Natural killer cell (primary cell): ENCODE results near the gene LEFTY1. TPM values are rescaled to one million over a fixed set of nuclear protein-coding genes. Genes with fewer than 3 reads are reported as not detected.

Source experiments
- ATAC-seq, 3 donors: fragments of 150-1000 bp in 2 of 3; fragments of 200-7000 bp in 1 of 3; cut with Tn5 transposase; 1 replicate in 1 of 3; 2 replicates in 2 of 3; pipeline ENCODE4 v1.10.0; 2021; ENCODE audit warnings: mild to moderate bottlenecking in 2 of 3, moderate library complexity in 2 of 3
- DNase-seq, 2 donors: peaks; one replicate each; pipeline versions ENCODE4 v3.0.0 to v3.0.0-alpha.2; 2013 to 2021; ENCODE audit warnings: mixed read lengths in 1 of 2
- H3K27ac ChIP-seq: one replicate; pipeline ENCODE4 v1.5.1; 2013; ENCODE audit warnings: mild to moderate bottlenecking, low read length
- H3K27me3 ChIP-seq: one replicate; pipeline ENCODE4 v1.6.1; 2013; ENCODE audit warnings: low read length; ENCODE audit not compliant: control insufficient read depth, insufficient read depth
- H3K36me3 ChIP-seq: one replicate; pipeline ENCODE4 v1.6.1; 2013; ENCODE audit warnings: low read length; ENCODE audit not compliant: control insufficient read depth, insufficient read depth
- H3K4me1 ChIP-seq: one replicate; pipeline ENCODE4 v1.6.1; 2013; ENCODE audit warnings: low read length; ENCODE audit not compliant: control insufficient read depth, insufficient read depth
- H3K4me3 ChIP-seq: one replicate; pipeline ENCODE4 v1.5.1; 2013; ENCODE audit warnings: low read length
- H3K9me3 ChIP-seq: one replicate; pipeline ENCODE4 v1.6.1; 2013; ENCODE audit warnings: low read length; ENCODE audit not compliant: control insufficient read depth, insufficient read depth
- H3K27ac Mint-ChIP-seq, 2 donors: one replicate each; pipeline ENCODE4 v1.8.0; 2022; ENCODE audit warnings: mild to moderate bottlenecking in 2 of 2, mixed read lengths in 2 of 2, moderate library complexity in 1 of 2
- H3K27me3 Mint-ChIP-seq, 2 donors: one replicate each; pipeline ENCODE4 v1.8.0; 2022; ENCODE audit warnings: low read depth in 2 of 2, mixed read lengths in 2 of 2
- H3K36me3 Mint-ChIP-seq: one replicate; pipeline ENCODE4 v1.8.0; 2022; ENCODE audit warnings: mixed read lengths
- H3K4me1 Mint-ChIP-seq, 2 donors: one replicate each; pipeline ENCODE4 v1.8.0; 2022; ENCODE audit warnings: mixed read lengths in 2 of 2
- H3K4me3 Mint-ChIP-seq: one replicate; pipeline ENCODE4 v1.8.0; 2022; ENCODE audit warnings: mild to moderate bottlenecking, moderate library complexity, mixed read lengths
- H3K9me3 Mint-ChIP-seq, 2 donors: one replicate each; pipeline ENCODE4 v1.8.0; 2022; ENCODE audit warnings: mixed read lengths in 2 of 2
- CTCF ChIP-seq: fragments of 200-600 bp; IDR thresholded peaks from one replicate; pipeline ENCODE4 v1.8.0; 2022; ENCODE audit warnings: antibody characterized with exemption
- WGBS: methylation state at CpG from one replicate; pipeline ENCODE4 v1.1.7; 2013; ENCODE audit warnings: missing lambda C conversion rate; ENCODE audit not compliant: insufficient coverage; 5-methylcytosine and 5-hydroxymethylcytosine counted together
- intact Hi-C: fragments of 100-400 bp; cut with micrococcal nuclease; formaldehyde crosslinking; loops from one replicate; pipeline ENCODE4 v1.14.2; 2022
- total RNA-seq, 4 donors: library from RNA; stranded (reverse); fragments of 120-200 nt in 1 of 4; gene quantifications; one replicate each; pipeline versions ENCODE4 v1.2.3 to v1.2.4, GENCODE V29; 2013 to 2022

The LEFTY1 gene
- total RNA-seq, 3 donors from 2014 or later (not counting 1 experiment from before 2014, with no cell fraction given): not detected

GRCh38 chr1:225899044-225899925 lies 10.3 kb upstream of the LEFTY1 start:
- no peak for TF ChIP-seq CTCF
- no peak for ATAC-seq
- no peaks in the 10 kb centered on the region for H3K36me3 Mint-ChIP-seq
- H3K27ac ChIP-seq: no peak overlapping the region
- intact Hi-C loops: loop anchor here (5.0 kb wide), 2 partner anchors 98 to 122 kb away; partner anchors contain the start of genes SDE2 and SRP9
- H3K27ac Mint-ChIP-seq: peak overlapping the region in 1 of 2 donors; percentile 64
- H3K4me3 Mint-ChIP-seq: no peak overlapping the region
- peaks cover 34% of the 10 kb centered on the region for H3K4me1 ChIP-seq
- H3K27me3 ChIP-seq: no peaks in the 10 kb centered on the region
- H3K9me3 ChIP-seq: no peaks in the 10 kb centered on the region
- no peaks in the 10 kb centered on the region for H3K9me3 Mint-ChIP-seq
- H3K27me3 Mint-ChIP-seq: peaks cover 0 to 6% of the 10 kb centered on the region in 2 donors
- DNase-seq: no peak
- peaks cover 22 to 25% of the 10 kb centered on the region in 2 donors for H3K4me1 Mint-ChIP-seq
- H3K4me3 ChIP-seq: no peak overlapping the region
- H3K36me3 ChIP-seq: no peaks in the 10 kb centered on the region
- WGBS: 88% methylated on average over 4 of the region's 4 CpGs

- DNase-seq: peak in 1 of 2 donors; percentile 73
- Histone ChIP-seq H3K27ac (peak overlapping the region; percentile 81), H3K4me1 (peaks cover 34% of the 10 kb centered on the region), H3K4me3 (no peak overlapping the region), H3K36me3 (no peaks in the 10 kb centered on the region), H3K9me3 (no peaks in the 10 kb centered on the region), H3K27me3 (no peaks in the 10 kb centered on the region)
- TF ChIP-seq CTCF: no peak
- Mint-ChIP-seq H3K9me3 (no peaks in the 10 kb centered on the region), H3K36me3 (no peaks in the 10 kb centered on the region), H3K4me1 (peaks cover 22 to 25% of the 10 kb centered on the region in 2 donors), H3K4me3 (peak overlapping the region; percentile 75), H3K27ac (peak overlapping the region; percentile 84 to 87), H3K27me3 (peaks cover 0 to 6% of the 10 kb centered on the region in 2 donors)
- 74% methylated on average over 19 of the region's 19 CpGs for WGBS
- no peak for ATAC-seq
- intact Hi-C loops: loop anchor here (1.0 to 5.0 kb wide), 3 partner anchors 16 to 121 kb away; partner anchors contain the start of genes SDE2, SRP9 and TMEM63A
Measured at GRCh38 chr1:225897595-225898514, 8.9 kb upstream of the LEFTY1 start.

- Histone ChIP-seq H3K4me1 (peaks cover 34% of the 10 kb centered on the region), H3K4me3 (no peak overlapping the region), H3K27me3 (no peaks in the 10 kb centered on the region), H3K9me3 (no peaks in the 10 kb centered on the region), H3K27ac (peak overlapping the region; percentile 81), H3K36me3 (no peaks in the 10 kb centered on the region)
- WGBS: 5% methylated on average over 7 of the region's 7 CpGs
- DNase-seq (peak; percentile 48 to 94), ATAC-seq (peak; percentile 95 to 99 (median 97))
- intact Hi-C loops: loop anchor here (1.0 to 5.0 kb wide), 3 partner anchors 15 to 120 kb away; partner anchors contain the start of genes SDE2, SRP9 and TMEM63A
- Mint-ChIP-seq H3K36me3 (no peaks in the 10 kb centered on the region), H3K27me3 (peaks cover 0 to 6% of the 10 kb centered on the region in 2 donors), H3K4me3 (peak overlapping the region; percentile 75), H3K4me1 (peaks cover 22 to 25% of the 10 kb centered on the region in 2 donors), H3K27ac (peak overlapping the region; percentile 84 to 87), H3K9me3 (no peaks in the 10 kb centered on the region)
- no peak for TF ChIP-seq CTCF
Measured at GRCh38 chr1:225896937-225897549, 8.1 kb upstream of the LEFTY1 start.
